GM12878 (cell line): ENCODE results near the gene MBD5. TPM values are rescaled to one million over a fixed set of nuclear protein-coding genes. Genes with fewer than 3 reads are reported as not detected.

Experiments
- ATAC-seq: fragments of 200-7000 bp; cut with Tn5 transposase; 3 replicates; pipeline ENCODE4 v1.9.1; 2020; ENCODE audit warnings: mild to moderate bottlenecking, moderate library complexity
- BruUV-seq: library from RNA; stranded (reverse); fragments of 400-500 nt; replicated peaks from 2 replicates; lab custom pipeline; 2021; lab: Mats Ljungman, UMichigan
- CTCF ChIA-PET: fragments of 300-600 bp; sonication (Branson Sonifier 250); formaldehyde crosslinking; extraction: SDS; loops from one replicate; lab custom pipeline; 2021; ENCODE audit warnings: inconsistent platforms; lab: Yijun Ruan, JAX
- POLR2A ChIA-PET: fragments of 350-600 bp; formaldehyde crosslinking; extraction: SDS; loops from one replicate; lab custom pipeline; 2021; ENCODE audit warnings: inconsistent platforms; lab: Charles Lee
- RAD21 ChIA-PET: fragments of 300-600 bp; sonication (Branson Sonifier 250); formaldehyde crosslinking; loops from one replicate; lab custom pipeline; 2023; ENCODE audit warnings: antibody characterized with exemption; ENCODE audit not compliant: unreplicated experiment; lab: Charles Lee
- SMC1A ChIA-PET: fragments of 300-600 bp; sonication (Branson Sonifier 250); formaldehyde crosslinking; loops from one replicate; lab custom pipeline; 2023; ENCODE audit not compliant: unreplicated experiment, uncharacterized antibody; lab: Charles Lee
- DNase-seq: peaks from one replicate; pipeline ENCODE4 v3.0.0-alpha.2; 2011; ENCODE audit warnings: low read depth, low spot score
- FAIRE-seq: peaks from 3 replicates; lab custom pipeline; 2011; peaks lifted over from hg19 to GRCh38; lab: Jason Lieb, UNC
- H2AFZ ChIP-seq: 2 replicates; pipeline ENCODE4 v1.6.0; 2011; ENCODE audit warnings: low read depth, low read length, control low read depth; ENCODE audit not compliant: control insufficient read depth
- H3K27ac ChIP-seq: 2 replicates; pipeline ENCODE4 v1.5.1; 2011; ENCODE audit warnings: control low read depth; ENCODE audit not compliant: control insufficient read depth, insufficient read depth
- H3K27me3 ChIP-seq, 2 experiments: replicated peaks in 1 of 2; 2 replicates each; pipeline versions ENCODE4 v1.6.0 to v1.6.1; 2011; ENCODE audit warnings: low read length in 1 of 2; ENCODE audit not compliant: control insufficient read depth in 2 of 2, insufficient read depth in 2 of 2
- H3K36me3 ChIP-seq, 2 experiments: 2 replicates each; pipeline ENCODE4 v1.5.1; 2011; ENCODE audit warnings: low read length in 1 of 2; ENCODE audit not compliant: control insufficient read depth in 2 of 2, insufficient read depth in 2 of 2
- H3K4me1 ChIP-seq: 2 replicates; pipeline ENCODE4 v1.6.1; 2011; ENCODE audit warnings: mild to moderate bottlenecking, low read length, moderate library complexity, mixed read lengths; ENCODE audit not compliant: control insufficient read depth, insufficient read depth
- H3K4me2 ChIP-seq: 2 replicates; pipeline ENCODE4 v1.6.0; 2011; ENCODE audit warnings: control low read depth; ENCODE audit not compliant: control insufficient read depth, insufficient read depth
- H3K4me3 ChIP-seq: fragments of 200-600 bp; sonication (generic); 2 replicates; pipeline ENCODE4 v1.5.1; 2016
- H3K79me2 ChIP-seq: 2 replicates; pipeline ENCODE4 v1.6.0; 2011; ENCODE audit warnings: low read length; ENCODE audit not compliant: control insufficient read depth, insufficient read depth
- H3K9ac ChIP-seq: 2 replicates; pipeline ENCODE4 v1.8.0; 2011; ENCODE audit warnings: low read length, control low read depth, mixed read lengths; ENCODE audit not compliant: control insufficient read depth, insufficient read depth
- H3K9me3 ChIP-seq: replicated peaks from 3 replicates; pipeline ENCODE4 v1.5.1; 2011; ENCODE audit warnings: mild to moderate bottlenecking, low read length; ENCODE audit not compliant: control insufficient read depth, insufficient read depth
- H4K20me1 ChIP-seq: 2 replicates; pipeline ENCODE4 v1.6.0; 2011; ENCODE audit not compliant: control insufficient read depth, insufficient read depth
- ASH2L ChIP-seq: fragments of 300-600, 200-600 bp; sonication (generic); IDR thresholded peaks from 2 replicates; pipeline ENCODE4 v1.6.1; 2017; ENCODE audit warnings: low read depth, mild to moderate bottlenecking, borderline replicate concordance
- BRCA1 ChIP-seq: IDR thresholded peaks from 2 replicates; pipeline ENCODE4 v1.6.1; 2011; ENCODE audit warnings: low read depth, low read length, improper control_type of control experiment
- CHD1 ChIP-seq: IDR thresholded peaks from 2 replicates; pipeline ENCODE4 v1.6.1; 2012; ENCODE audit warnings: low read depth, low read length, improper control_type of control experiment
- MEF2B ChIP-seq: fragments of 450-650 bp; IDR thresholded peaks from 2 replicates; pipeline ENCODE4 v1.6.1; 2018; ENCODE audit warnings: mild to moderate bottlenecking, moderate library complexity; ENCODE audit not compliant: partially characterized antibody, poor library complexity, severe bottlenecking
- NR2C1 ChIP-seq: fragments of 450-650 bp; IDR thresholded peaks from 2 replicates; pipeline ENCODE4 v1.6.1; 2017; ENCODE audit warnings: antibody characterized with exemption, mild to moderate bottlenecking, moderate library complexity
- PAX8 ChIP-seq: fragments of 450-650 bp; IDR thresholded peaks from 2 replicates; pipeline ENCODE4 v1.6.1; 2017; ENCODE audit warnings: mild to moderate bottlenecking, moderate library complexity
- RB1 ChIP-seq: fragments of 450-650 bp; formaldehyde crosslinking; IDR thresholded peaks from 2 replicates; pipeline ENCODE4 v1.6.1; 2017; ENCODE audit warnings: mild to moderate bottlenecking, borderline replicate concordance
- RELA ChIP-seq: fragments of 450-650 bp; IDR thresholded peaks from 2 replicates; pipeline ENCODE4 v1.8.0; 2014; ENCODE audit warnings: borderline replicate concordance; ENCODE audit not compliant: partially characterized antibody
- SUPT20H ChIP-seq: IDR thresholded peaks from 2 replicates; pipeline ENCODE4 v1.6.1; 2011; ENCODE audit warnings: low read depth, mild to moderate bottlenecking, low read length, moderate library complexity, borderline replicate concordance; ENCODE audit not compliant: control insufficient read depth
- ZZZ3 ChIP-seq: IDR thresholded peaks from 2 replicates; pipeline ENCODE4 v1.6.1; 2011; ENCODE audit warnings: low read depth; ENCODE audit not compliant: control insufficient read depth, insufficient read length
- WGBS: methylation state at CpG from one replicate; pipeline ENCODE4 v1.1.6; 2016; ENCODE audit warnings: low lambda C conversion rate; ENCODE audit not compliant: insufficient replicate concordance, insufficient coverage; ENCODE audit errors: missing lambda C conversion rate; 5-methylcytosine and 5-hydroxymethylcytosine counted together
- in situ Hi-C: fragments of 300-500 bp; cut with MboI; formaldehyde crosslinking; loops from 9 replicates; pipeline ENCODE4 v1.14.3; 2018; ENCODE audit warnings: mixed read lengths
- intact Hi-C: fragments of 100-400 bp; cut with micrococcal nuclease; formaldehyde crosslinking; loops from one replicate; pipeline ENCODE4 v1.14.2; 2022; ENCODE audit not compliant: unreplicated experiment
- polyA plus RNA-seq, 11 experiments: library from polyadenylated mRNA; depleted of rRNA in 4 of 11; unstranded in 6 of 11; stranded (reverse) in 5 of 11; fragments of >200 nt; fragmentation: Nextera tagmentation in 4 of 11; fragmentation: Illumina TruSeq in 1 of 11; extraction: Ambion mirVana in 4 of 11; extraction: Trizol in 1 of 11; gene quantifications; 1 replicate in 1 of 11; 2 replicates in 10 of 11; pipeline versions ENCODE4 v1.2.1 to v1.2.3, GENCODE V29; 2011 to 2016; ENCODE audit warnings: inconsistent platforms in 2 of 11, missing spikeins in 2 of 11, low read depth in 1 of 11
- total RNA-seq, 4 experiments: library from RNA; depleted of rRNA in 3 of 4; stranded (reverse); fragments of >200 nt in 3 of 4; fragmentation: Illumina TruSeq in 1 of 4; extraction: Trizol in 1 of 4; gene quantifications; 2 replicates each; pipeline versions ENCODE4 v1.2.1 to v1.2.3, GENCODE V29; 2013 to 2021
- TF ChIP-seq, protein P1 (sequence below): fragments of 450-650 bp; formaldehyde crosslinking; IDR thresholded peaks from 2 replicates; pipeline ENCODE4 v1.4.0; 2022; ENCODE audit warnings: mild to moderate bottlenecking, moderate library complexity
- TF ChIP-seq, protein P2 (sequence below): IDR thresholded peaks from 2 replicates; pipeline ENCODE4 v1.6.1; 2012; ENCODE audit warnings: low read length, inconsistent platforms

MBD5 gene
- total and polyA plus RNA-seq, 10 of the 15 experiments (the other 5 are each of a cell fraction or from before 2014, with no cell fraction given): 7.4 to 58.0 (median 21.2) TPM

DNA sequence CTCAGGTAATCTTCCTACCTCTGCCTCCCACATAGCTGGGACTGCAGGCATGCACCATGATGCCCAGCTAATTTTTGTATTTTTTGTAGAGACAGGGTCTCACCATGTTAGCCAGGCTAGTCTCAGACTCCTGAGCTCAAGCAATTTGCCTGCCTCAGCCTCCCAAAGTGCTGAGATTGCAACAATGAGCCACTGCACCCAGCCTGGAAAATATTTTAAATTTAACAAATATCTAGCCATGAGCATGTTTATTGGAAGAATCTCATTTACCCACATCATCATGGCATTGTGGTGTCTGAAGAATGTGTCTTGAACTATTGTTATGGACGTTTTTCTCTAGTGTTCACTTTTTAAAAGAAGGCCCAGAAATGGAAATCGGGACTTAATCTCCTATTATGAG, 231.8 kb downstream of the MBD5 start:
- ATAC-seq (no peak), FAIRE-seq (no peak), DNase-seq (no peak)
- H3K4me3 ChIP-seq: no peak overlapping the region
- no peaks in the 10 kb centered on the region for H3K4me1 ChIP-seq
- CTCF ChIA-PET: no interaction called here
- peaks cover 25% of the 10 kb centered on the region; the same call in 2 of the 3 replicates for H3K9me3 ChIP-seq
- RAD21 ChIA-PET: no interaction called here
- WGBS: 92% methylated on average over 2 of the region's 2 CpGs
- no peak overlapping the region for H3K4me2 ChIP-seq
- H2AFZ ChIP-seq: no peak overlapping the region
- no peaks in the 10 kb centered on the region for H3K79me2 ChIP-seq
- POLR2A ChIA-PET: no interaction called here
- H3K9ac ChIP-seq: no peak overlapping the region
- peaks cover 0 to 1% of the 10 kb centered on the region in 2 experiments; a peak in 2 of 4 replicates for H3K36me3 ChIP-seq
- no TSS peak for BruUV-seq
- TF ChIP-seq RB1: no peak
- no peak for TF ChIP-seq CHD1
- TF ChIP-seq NR2C1: no peak
- TF ChIP-seq BRCA1: no peak
- no peak for TF ChIP-seq ZZZ3
- TF ChIP-seq MEF2B: no peak
- TF ChIP-seq ASH2L: no peak
- TF ChIP-seq, protein P1, sequence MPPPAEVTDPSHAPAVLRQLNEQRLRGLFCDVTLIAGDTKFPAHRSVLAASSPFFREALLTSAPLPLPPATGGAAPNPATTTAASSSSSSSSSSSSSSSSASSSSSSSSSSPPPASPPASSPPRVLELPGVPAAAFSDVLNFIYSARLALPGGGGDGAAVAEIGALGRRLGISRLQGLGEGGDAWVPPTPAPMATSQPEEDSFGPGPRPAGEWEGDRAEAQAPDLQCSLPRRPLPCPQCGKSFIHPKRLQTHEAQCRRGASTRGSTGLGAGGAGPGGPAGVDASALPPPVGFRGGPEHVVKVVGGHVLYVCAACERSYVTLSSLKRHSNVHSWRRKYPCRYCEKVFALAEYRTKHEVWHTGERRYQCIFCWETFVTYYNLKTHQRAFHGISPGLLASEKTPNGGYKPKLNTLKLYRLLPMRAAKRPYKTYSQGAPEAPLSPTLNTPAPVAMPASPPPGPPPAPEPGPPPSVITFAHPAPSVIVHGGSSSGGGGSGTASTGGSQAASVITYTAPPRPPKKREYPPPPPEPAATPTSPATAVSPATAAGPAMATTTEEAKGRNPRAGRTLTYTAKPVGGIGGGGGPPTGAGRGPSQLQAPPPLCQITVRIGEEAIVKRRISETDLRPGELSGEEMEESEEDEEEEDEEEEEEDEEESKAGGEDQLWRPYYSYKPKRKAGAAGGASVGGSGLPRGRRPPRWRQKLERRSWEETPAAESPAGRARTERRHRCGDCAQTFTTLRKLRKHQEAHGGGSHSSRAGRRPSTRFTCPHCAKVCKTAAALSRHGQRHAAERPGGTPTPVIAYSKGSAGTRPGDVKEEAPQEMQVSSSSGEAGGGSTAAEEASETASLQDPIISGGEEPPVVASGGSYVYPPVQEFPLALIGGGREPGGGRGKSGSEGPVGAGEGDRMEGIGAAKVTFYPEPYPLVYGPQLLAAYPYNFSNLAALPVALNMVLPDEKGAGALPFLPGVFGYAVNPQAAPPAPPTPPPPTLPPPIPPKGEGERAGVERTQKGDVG (CRISPR knock-in tag): no peak
- no peak for TF ChIP-seq RELA
- TF ChIP-seq PAX8: no peak
- TF ChIP-seq SUPT20H: no peak
- TF ChIP-seq, protein P2, sequence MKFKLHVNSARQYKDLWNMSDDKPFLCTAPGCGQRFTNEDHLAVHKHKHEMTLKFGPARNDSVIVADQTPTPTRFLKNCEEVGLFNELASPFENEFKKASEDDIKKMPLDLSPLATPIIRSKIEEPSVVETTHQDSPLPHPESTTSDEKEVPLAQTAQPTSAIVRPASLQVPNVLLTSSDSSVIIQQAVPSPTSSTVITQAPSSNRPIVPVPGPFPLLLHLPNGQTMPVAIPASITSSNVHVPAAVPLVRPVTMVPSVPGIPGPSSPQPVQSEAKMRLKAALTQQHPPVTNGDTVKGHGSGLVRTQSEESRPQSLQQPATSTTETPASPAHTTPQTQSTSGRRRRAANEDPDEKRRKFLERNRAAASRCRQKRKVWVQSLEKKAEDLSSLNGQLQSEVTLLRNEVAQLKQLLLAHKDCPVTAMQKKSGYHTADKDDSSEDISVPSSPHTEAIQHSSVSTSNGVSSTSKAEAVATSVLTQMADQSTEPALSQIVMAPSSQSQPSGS: no peak
- in situ Hi-C loops: no loop called here
- intact Hi-C loops: no loop called here
- no peaks in the 10 kb centered on the region for H4K20me1 ChIP-seq
- no peaks in the 10 kb centered on the region for H3K27me3 ChIP-seq
- SMC1A ChIA-PET: no interaction called here
- H3K27ac ChIP-seq: no peak overlapping the region
